Loucy (cell line): Measurements from ENCODE around the gene PSMF1.
A peak's percentile ranks its signal among the peaks of the same experiment; 100 is the strongest.

Experiments
- H2AFZ ChIP-seq: fragments of 200-600 bp; sonication (generic); 2 replicates; pipeline ENCODE4 v1.6.0; 2016; ENCODE audit warnings: antibody characterized with exemption, mild to moderate bottlenecking, low read length, moderate library complexity
- H3F3A ChIP-seq: fragments of 200-600 bp; 2 replicates; pipeline ENCODE4 v1.6.0; 2016; ENCODE audit warnings: antibody characterized with exemption, low read depth, mild to moderate bottlenecking
- H3K27me3 ChIP-seq: fragments of 200-600 bp; sonication (generic); 2 replicates; pipeline ENCODE4 v1.6.1; 2014; ENCODE audit warnings: low read length, mild to moderate bottlenecking; ENCODE audit not compliant: insufficient read depth, poor library complexity, severe bottlenecking
- H3K36me3 ChIP-seq: fragments of 200-600 bp; sonication (generic); 2 replicates; pipeline ENCODE4 v1.6.1; 2016; ENCODE audit warnings: low read length; ENCODE audit not compliant: insufficient read depth
- H3K4me1 ChIP-seq: fragments of 200-600 bp; sonication (generic); 2 replicates; pipeline ENCODE4 v1.5.1; 2014; ENCODE audit warnings: low read length, mild to moderate bottlenecking; ENCODE audit not compliant: insufficient read depth, poor library complexity, severe bottlenecking
- H3K4me2 ChIP-seq: fragments of 200-600 bp; sonication (generic); 2 replicates; pipeline ENCODE4 v1.6.0; 2014; ENCODE audit warnings: antibody characterized with exemption, low read length, low read depth, mild to moderate bottlenecking; ENCODE audit not compliant: poor library complexity, severe bottlenecking
- H3K4me3 ChIP-seq: fragments of 200-600 bp; sonication (generic); 2 replicates; pipeline ENCODE4 v1.5.1; 2014; ENCODE audit warnings: low read length, mild to moderate bottlenecking, mixed read lengths; ENCODE audit not compliant: poor library complexity, severe bottlenecking
- H3K79me2 ChIP-seq: fragments of 200-600 bp; sonication (generic); 2 replicates; pipeline ENCODE4 v1.6.1; 2014; ENCODE audit warnings: low read length; ENCODE audit not compliant: insufficient read depth
- H3K9ac ChIP-seq: fragments of 200-600 bp; sonication (generic); 2 replicates; pipeline ENCODE4 v1.6.0; 2014; ENCODE audit warnings: mild to moderate bottlenecking, low read depth, low read length, moderate library complexity; ENCODE audit not compliant: poor library complexity, severe bottlenecking
- H3K9me2 ChIP-seq: fragments of 200-600 bp; sonication (generic); replicated peaks from 2 replicates; pipeline ENCODE4 v1.6.1; 2016; ENCODE audit warnings: low read depth, low read length, mixed read lengths
- H3K9me3 ChIP-seq: fragments of 200-600 bp; sonication (generic); 2 replicates; pipeline ENCODE4 v1.6.1; 2014; ENCODE audit warnings: mild to moderate bottlenecking, antibody characterized with exemption, low read length, low read depth; ENCODE audit not compliant: insufficient read depth
- H4K20me1 ChIP-seq: fragments of 200-600 bp; sonication (generic); 2 replicates; pipeline ENCODE4 v1.6.0; 2014; ENCODE audit warnings: antibody characterized with exemption, low read length, mild to moderate bottlenecking; ENCODE audit not compliant: insufficient read depth, poor library complexity, severe bottlenecking
- EZH2phosphoT487 ChIP-seq: fragments of 200-600 bp; IDR thresholded peaks from 2 replicates; pipeline ENCODE4 v1.6.1; 2018; ENCODE audit warnings: antibody characterized with exemption, mild to moderate bottlenecking, moderate library complexity, borderline replicate concordance
- TF ChIP-seq, protein P1 (sequence below): fragments of 200-600 bp; sonication (generic); conservative IDR thresholded peaks from 2 replicates; pipeline ENCODE4 v1.5.1; 2014; ENCODE audit warnings: mild to moderate bottlenecking, antibody characterized with exemption, low read length

Gene PSMF1

DNA sequence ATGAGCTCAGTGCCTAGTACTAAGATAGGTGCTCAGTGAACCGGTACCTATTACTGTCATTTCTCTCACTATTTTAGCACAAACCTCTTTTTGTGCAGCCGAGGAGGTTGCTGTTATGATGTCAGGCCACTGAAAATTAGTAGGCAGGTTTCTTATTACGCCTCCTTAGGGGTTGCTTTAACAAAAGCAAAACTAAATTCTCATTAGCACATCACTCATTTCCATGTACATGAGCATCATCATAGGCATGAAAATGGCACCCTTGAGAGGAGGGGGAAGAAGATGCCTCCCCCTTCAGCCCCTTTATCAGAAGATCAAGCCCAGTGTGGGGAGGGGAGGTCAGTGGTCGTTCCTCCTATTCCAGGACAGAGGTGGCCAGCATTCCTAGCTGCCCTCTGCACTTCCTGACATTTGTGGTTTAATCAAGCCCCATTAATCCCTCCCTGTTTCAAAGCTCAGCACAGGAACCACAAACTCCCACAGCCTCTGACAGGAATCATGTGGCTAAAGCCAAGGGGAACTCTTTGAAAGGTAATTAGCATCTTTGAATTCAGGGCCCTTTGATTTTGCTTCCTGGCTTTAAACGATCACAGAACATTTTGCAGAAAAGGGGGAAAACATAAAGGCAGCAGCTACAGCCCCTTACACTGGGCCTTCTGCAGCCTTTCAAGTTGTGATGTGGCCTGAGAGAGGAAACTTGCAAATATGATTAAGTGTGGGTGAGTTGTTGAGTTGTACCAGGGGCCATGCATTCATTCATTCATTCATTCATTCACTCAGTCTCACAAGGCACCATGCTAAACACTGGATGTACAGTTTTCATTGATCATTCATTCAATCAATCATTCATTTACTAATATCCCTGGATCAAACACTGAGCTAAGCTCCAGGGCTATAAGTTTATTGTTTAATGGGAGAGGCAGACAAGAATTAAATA lies 31.9 kb upstream of the PSMF1 start:
- H3K9ac ChIP-seq, result no peak overlapping the region
- no peaks in the 10 kb centered on the region for H4K20me1 ChIP-seq
- H3K27me3 ChIP-seq, result no peaks in the 10 kb centered on the region
- H3F3A ChIP-seq, result no peaks in the 10 kb centered on the region
- peaks cover 7% of the 10 kb centered on the region; the same call in 1 of the 2 replicates for H3K9me3 ChIP-seq
- no peaks in the 10 kb centered on the region for H3K79me2 ChIP-seq
- H2AFZ ChIP-seq, result no peak overlapping the region
- H3K9me2 ChIP-seq, result no peaks in the 10 kb centered on the region
- H3K4me1 ChIP-seq, result peaks cover 26% of the 10 kb centered on the region
- H3K4me3 ChIP-seq, result no peak overlapping the region
- no peaks in the 10 kb centered on the region for H3K36me3 ChIP-seq
- H3K4me2 ChIP-seq, result peak overlapping the region; percentile 44
- TF ChIP-seq EZH2phosphoT487, result no peak
- TF ChIP-seq, protein P1, sequence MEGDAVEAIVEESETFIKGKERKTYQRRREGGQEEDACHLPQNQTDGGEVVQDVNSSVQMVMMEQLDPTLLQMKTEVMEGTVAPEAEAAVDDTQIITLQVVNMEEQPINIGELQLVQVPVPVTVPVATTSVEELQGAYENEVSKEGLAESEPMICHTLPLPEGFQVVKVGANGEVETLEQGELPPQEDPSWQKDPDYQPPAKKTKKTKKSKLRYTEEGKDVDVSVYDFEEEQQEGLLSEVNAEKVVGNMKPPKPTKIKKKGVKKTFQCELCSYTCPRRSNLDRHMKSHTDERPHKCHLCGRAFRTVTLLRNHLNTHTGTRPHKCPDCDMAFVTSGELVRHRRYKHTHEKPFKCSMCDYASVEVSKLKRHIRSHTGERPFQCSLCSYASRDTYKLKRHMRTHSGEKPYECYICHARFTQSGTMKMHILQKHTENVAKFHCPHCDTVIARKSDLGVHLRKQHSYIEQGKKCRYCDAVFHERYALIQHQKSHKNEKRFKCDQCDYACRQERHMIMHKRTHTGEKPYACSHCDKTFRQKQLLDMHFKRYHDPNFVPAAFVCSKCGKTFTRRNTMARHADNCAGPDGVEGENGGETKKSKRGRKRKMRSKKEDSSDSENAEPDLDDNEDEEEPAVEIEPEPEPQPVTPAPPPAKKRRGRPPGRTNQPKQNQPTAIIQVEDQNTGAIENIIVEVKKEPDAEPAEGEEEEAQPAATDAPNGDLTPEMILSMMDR, result no peak

DNA sequence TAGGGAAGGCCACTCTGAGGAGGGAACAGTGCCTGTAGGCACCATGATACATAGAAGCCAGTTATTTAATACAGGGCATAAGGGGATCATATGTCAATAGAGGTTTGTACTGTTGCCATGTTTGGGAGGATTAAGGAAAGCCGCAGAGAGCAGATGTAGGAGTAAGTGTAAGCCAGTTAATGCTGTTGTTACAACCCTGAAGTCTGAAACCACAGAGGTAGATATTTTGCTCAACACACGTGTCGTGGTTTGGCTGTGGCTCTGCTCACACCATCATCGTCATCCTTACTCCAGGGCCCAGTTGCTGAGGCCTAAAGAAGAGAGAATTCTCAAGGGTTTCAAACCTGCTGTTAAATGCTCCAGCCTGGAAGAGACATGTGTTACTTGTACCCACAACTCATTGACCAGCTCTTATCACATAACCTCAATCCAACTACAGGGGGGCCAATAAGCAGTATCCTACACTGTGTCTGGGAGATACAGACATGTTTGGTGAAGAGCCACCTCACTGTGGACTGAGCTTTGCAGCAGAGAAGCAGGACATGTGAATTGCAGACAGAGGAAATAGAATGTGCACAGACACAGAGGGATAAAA lies 31.0 kb upstream of the PSMF1 start:
- H3F3A ChIP-seq, result no peaks in the 10 kb centered on the region
- H2AFZ ChIP-seq, result no peak overlapping the region
- H3K4me3 ChIP-seq, result no peak overlapping the region

DNA sequence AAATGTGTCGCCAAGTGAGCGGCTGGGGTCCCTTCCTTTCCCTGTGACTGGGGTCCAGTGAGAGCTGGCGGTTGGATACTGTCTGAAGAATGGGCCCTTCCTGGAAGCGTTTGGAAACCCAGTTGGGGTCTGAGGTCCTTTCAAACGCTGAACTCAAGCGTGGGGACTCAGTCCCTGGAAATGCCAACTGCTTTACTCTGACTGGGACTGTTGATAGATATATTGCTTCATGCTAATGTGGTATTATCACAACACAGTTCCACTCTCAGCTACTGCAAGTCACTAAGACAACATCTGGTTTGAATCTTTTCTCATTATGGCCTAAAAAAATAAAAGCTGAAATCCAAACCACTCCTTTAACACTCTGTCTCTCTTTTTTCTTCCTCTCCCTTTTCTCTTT lies 23.7 kb upstream of the PSMF1 start:
- Histone ChIP-seq H3K9ac (no peak overlapping the region), H4K20me1 (no peaks in the 10 kb centered on the region), H3K9me2 (no peaks in the 10 kb centered on the region), H2AFZ (no peak overlapping the region), H3K9me3 (peaks cover 5% of the 10 kb centered on the region; the same call in 1 of the 2 replicates), H3K36me3 (no peaks in the 10 kb centered on the region), H3K4me3 (no peak overlapping the region), H3K27me3 (no peaks in the 10 kb centered on the region), H3F3A (no peaks in the 10 kb centered on the region), H3K79me2 (no peaks in the 10 kb centered on the region), H3K4me2 (no peak overlapping the region), H3K4me1 (no peaks in the 10 kb centered on the region)
- TF ChIP-seq, protein P1, result no peak
- no peak for TF ChIP-seq EZH2phosphoT487

More for the DNA sequence above, 31.0 kb upstream of the PSMF1 start:
- H3K79me2 ChIP-seq, result no peaks in the 10 kb centered on the region
- no peaks in the 10 kb centered on the region for H3K36me3 ChIP-seq
- no peaks in the 10 kb centered on the region for H3K9me2 ChIP-seq
- peaks cover 26% of the 10 kb centered on the region for H3K4me1 ChIP-seq
- H4K20me1 ChIP-seq, result no peaks in the 10 kb centered on the region
- no peak for TF ChIP-seq EZH2phosphoT487
- TF ChIP-seq, protein P1, result no peak
- peaks cover 11% of the 10 kb centered on the region; the same call in 1 of the 2 replicates for H3K9me3 ChIP-seq
- no peak overlapping the region for H3K9ac ChIP-seq
- H3K4me2 ChIP-seq, result peak overlapping the region; percentile 44
- no peaks in the 10 kb centered on the region for H3K27me3 ChIP-seq
